Astrocyte (in vitro differentiated cells and primary cell): ENCODE measurements around the gene OXT. TPM values are rescaled to one million over a fixed set of nuclear protein-coding genes. Genes with fewer than 3 reads are reported as not detected.

ENCODE experiments used
- DNase-seq: peaks from one replicate; pipeline ENCODE4 v3.0.0-alpha.2; 2010; ENCODE audit warnings: low read depth
- FAIRE-seq: peaks from 2 replicates; lab custom pipeline; 2011; peaks lifted over from hg19 to GRCh38; lab: Jason Lieb, UNC
- H2AFZ ChIP-seq: 2 replicates; pipeline ENCODE4 v1.6.0; 2012; ENCODE audit warnings: low read depth, low read length, inconsistent platforms
- H3K27ac ChIP-seq: 2 replicates; pipeline ENCODE4 v1.5.1; 2011; ENCODE audit warnings: low read depth, low read length, inconsistent platforms
- H3K27me3 ChIP-seq: 2 replicates; pipeline ENCODE4 v1.6.0; 2011; ENCODE audit warnings: low read length, inconsistent platforms; ENCODE audit not compliant: insufficient read depth
- H3K36me3 ChIP-seq: 2 replicates; pipeline ENCODE4 v1.5.1; 2011; ENCODE audit warnings: low read length, inconsistent platforms; ENCODE audit not compliant: insufficient read depth
- H3K4me1 ChIP-seq: 2 replicates; pipeline ENCODE4 v1.5.1; 2011; ENCODE audit warnings: low read length, inconsistent platforms; ENCODE audit not compliant: insufficient read depth
- H3K4me2 ChIP-seq: 2 replicates; pipeline ENCODE4 v1.6.0; 2012; ENCODE audit warnings: low read length, inconsistent platforms
- H3K4me3 ChIP-seq: 2 replicates; pipeline ENCODE4 v1.5.1; 2011; ENCODE audit warnings: low read depth, mild to moderate bottlenecking, low read length, inconsistent platforms; ENCODE audit not compliant: insufficient read depth
- H3K79me2 ChIP-seq: 2 replicates; pipeline ENCODE4 v1.6.0; 2012; ENCODE audit warnings: mild to moderate bottlenecking, low read length, inconsistent platforms; ENCODE audit not compliant: insufficient read depth
- H3K9ac ChIP-seq: 2 replicates; pipeline ENCODE4 v1.6.0; 2012; ENCODE audit warnings: mild to moderate bottlenecking, low read length, inconsistent platforms
- H3K9me3 ChIP-seq: 2 replicates; pipeline ENCODE4 v1.5.1; 2012; ENCODE audit warnings: low read depth, mild to moderate bottlenecking, low read length, inconsistent platforms; ENCODE audit not compliant: insufficient read depth
- H4K20me1 ChIP-seq: 2 replicates; pipeline ENCODE4 v1.6.0; 2012; ENCODE audit warnings: low read length, inconsistent platforms; ENCODE audit not compliant: insufficient read depth
- H3K27ac Mint-ChIP-seq: one replicate; pipeline ENCODE4 v1.8.0; 2021; ENCODE audit warnings: mild to moderate bottlenecking, mixed read lengths; ENCODE audit not compliant: unreplicated experiment
- H3K27me3 Mint-ChIP-seq: one replicate; pipeline ENCODE4 v1.8.0; 2021; ENCODE audit warnings: low read depth, mixed read lengths; ENCODE audit not compliant: unreplicated experiment
- H3K36me3 Mint-ChIP-seq: one replicate; pipeline ENCODE4 v1.8.0; 2021; ENCODE audit warnings: low read depth, mixed read lengths; ENCODE audit not compliant: unreplicated experiment
- H3K4me1 Mint-ChIP-seq: one replicate; pipeline ENCODE4 v1.8.0; 2021; ENCODE audit warnings: low read depth, mixed read lengths; ENCODE audit not compliant: unreplicated experiment
- H3K4me3 Mint-ChIP-seq: one replicate; pipeline ENCODE4 v1.8.0; 2021; ENCODE audit warnings: mild to moderate bottlenecking, moderate library complexity, mixed read lengths; ENCODE audit not compliant: unreplicated experiment
- H3K9me3 Mint-ChIP-seq: one replicate; pipeline ENCODE4 v1.8.0; 2021; ENCODE audit warnings: mild to moderate bottlenecking, mixed read lengths; ENCODE audit not compliant: unreplicated experiment
- EZH2 ChIP-seq: IDR thresholded peaks from 2 replicates; pipeline ENCODE4 v1.6.1; 2012; ENCODE audit warnings: mild to moderate bottlenecking, low read length, inconsistent platforms; ENCODE audit not compliant: insufficient read depth
- total RNA-seq: library from RNA; stranded (reverse); gene quantifications from 2 replicates; pipeline ENCODE4 v1.2.1, GENCODE V29; 2021
- TF ChIP-seq, protein P1 (sequence below): IDR thresholded peaks from 2 replicates; pipeline ENCODE4 v1.5.1; 2011; ENCODE audit warnings: low read depth, mild to moderate bottlenecking, inconsistent platforms, low read length, moderate library complexity; ENCODE audit not compliant: insufficient read depth

The OXT gene
- total RNA-seq, 1 donor from 2014 or later = not detected

DNA sequence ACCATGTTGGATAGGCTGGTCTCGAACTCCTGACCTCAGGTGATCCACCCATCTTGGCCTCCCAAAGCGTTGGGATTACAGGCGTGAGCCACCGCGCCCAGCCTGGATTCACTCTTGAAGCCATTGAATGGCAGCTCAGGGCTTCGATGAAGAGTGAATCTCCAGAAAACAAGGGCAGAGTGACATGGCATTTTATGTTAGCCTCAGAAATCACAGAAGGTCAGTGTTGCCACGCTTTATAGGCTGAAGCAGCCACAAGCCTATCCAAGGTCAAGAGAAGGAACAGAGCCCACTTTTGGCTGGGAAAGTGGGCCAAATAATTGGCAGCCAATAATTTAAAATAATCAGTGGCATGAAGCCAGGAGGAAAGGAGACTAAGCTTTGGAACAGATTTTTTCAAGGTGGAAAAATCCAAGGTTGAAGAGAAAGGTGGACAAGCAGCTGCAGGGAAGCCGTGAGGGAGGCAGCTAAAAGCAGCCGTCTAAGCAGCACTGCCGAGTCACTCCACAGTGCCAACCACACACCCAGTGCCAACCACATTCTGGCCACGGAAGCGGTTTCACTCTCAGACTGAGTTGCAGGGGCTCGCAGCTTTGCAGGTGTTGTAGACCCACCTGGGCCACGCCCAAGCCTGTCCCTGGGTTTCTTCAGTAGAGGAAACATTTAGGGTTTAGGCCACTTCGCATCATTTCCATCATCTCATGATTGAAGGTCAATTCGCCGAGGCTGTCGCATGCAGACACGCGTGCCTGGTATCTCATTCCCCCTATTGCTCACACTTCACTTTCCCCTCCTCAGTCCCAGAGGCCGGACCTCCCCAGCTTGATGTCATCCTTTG, 30.5 kb downstream of the OXT start:
- no peak overlapping the region for H3K27ac Mint-ChIP-seq
- no peak for FAIRE-seq

GRCh38 chr20:3102575-3103368, 31.4 kb downstream of the OXT start:
- TF ChIP-seq, protein P1, sequence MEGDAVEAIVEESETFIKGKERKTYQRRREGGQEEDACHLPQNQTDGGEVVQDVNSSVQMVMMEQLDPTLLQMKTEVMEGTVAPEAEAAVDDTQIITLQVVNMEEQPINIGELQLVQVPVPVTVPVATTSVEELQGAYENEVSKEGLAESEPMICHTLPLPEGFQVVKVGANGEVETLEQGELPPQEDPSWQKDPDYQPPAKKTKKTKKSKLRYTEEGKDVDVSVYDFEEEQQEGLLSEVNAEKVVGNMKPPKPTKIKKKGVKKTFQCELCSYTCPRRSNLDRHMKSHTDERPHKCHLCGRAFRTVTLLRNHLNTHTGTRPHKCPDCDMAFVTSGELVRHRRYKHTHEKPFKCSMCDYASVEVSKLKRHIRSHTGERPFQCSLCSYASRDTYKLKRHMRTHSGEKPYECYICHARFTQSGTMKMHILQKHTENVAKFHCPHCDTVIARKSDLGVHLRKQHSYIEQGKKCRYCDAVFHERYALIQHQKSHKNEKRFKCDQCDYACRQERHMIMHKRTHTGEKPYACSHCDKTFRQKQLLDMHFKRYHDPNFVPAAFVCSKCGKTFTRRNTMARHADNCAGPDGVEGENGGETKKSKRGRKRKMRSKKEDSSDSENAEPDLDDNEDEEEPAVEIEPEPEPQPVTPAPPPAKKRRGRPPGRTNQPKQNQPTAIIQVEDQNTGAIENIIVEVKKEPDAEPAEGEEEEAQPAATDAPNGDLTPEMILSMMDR = no peak
- no peak for TF ChIP-seq EZH2
- Mint-ChIP-seq H3K36me3 (no peaks in the 10 kb centered on the region), H3K4me3 (no peak overlapping the region), H3K4me1 (no peaks in the 10 kb centered on the region), H3K9me3 (no peaks in the 10 kb centered on the region), H3K27me3 (peaks cover 5% of the 10 kb centered on the region), H3K27ac (no peak overlapping the region)
- H4K20me1 ChIP-seq = no peaks in the 10 kb centered on the region
- no peak overlapping the region for H3K9ac ChIP-seq
- H3K79me2 ChIP-seq = no peaks in the 10 kb centered on the region
- H3K4me2 ChIP-seq = no peak overlapping the region
- no peak overlapping the region for H3K27ac ChIP-seq
- no peaks in the 10 kb centered on the region for H3K4me1 ChIP-seq
- DNase-seq = no peak
- H2AFZ ChIP-seq = no peak overlapping the region
- H3K9me3 ChIP-seq = no peaks in the 10 kb centered on the region
- no peak overlapping the region for H3K4me3 ChIP-seq
- no peak for FAIRE-seq
- H3K27me3 ChIP-seq = no peaks in the 10 kb centered on the region
- H3K36me3 ChIP-seq = no peaks in the 10 kb centered on the region

More for the DNA sequence above, 30.5 kb downstream of the OXT start:
- H3K36me3 Mint-ChIP-seq = no peaks in the 10 kb centered on the region
- no peaks in the 10 kb centered on the region for H3K79me2 ChIP-seq
- H4K20me1 ChIP-seq = no peaks in the 10 kb centered on the region
- no peaks in the 10 kb centered on the region for H3K36me3 ChIP-seq
- H3K27me3 Mint-ChIP-seq = peaks cover 5% of the 10 kb centered on the region
- H3K4me3 Mint-ChIP-seq = no peak overlapping the region
- H3K4me2 ChIP-seq = no peak overlapping the region
- H3K9ac ChIP-seq = no peak overlapping the region
- no peak for TF ChIP-seq EZH2
- TF ChIP-seq, protein P1 = no peak
- H3K4me1 ChIP-seq = no peaks in the 10 kb centered on the region
- H3K27me3 ChIP-seq = no peaks in the 10 kb centered on the region
- no peaks in the 10 kb centered on the region for H3K4me1 Mint-ChIP-seq
- no peaks in the 10 kb centered on the region for H3K9me3 Mint-ChIP-seq
- H3K4me3 ChIP-seq = no peak overlapping the region
- DNase-seq = no peak
- H3K27ac ChIP-seq = no peak overlapping the region
- no peak overlapping the region for H2AFZ ChIP-seq
- no peaks in the 10 kb centered on the region for H3K9me3 ChIP-seq
